ENCODE data around the gene PRR23E.
A peak's percentile ranks its signal among the peaks of the same experiment; 100 is the strongest.

PRR23E gene

DNA sequence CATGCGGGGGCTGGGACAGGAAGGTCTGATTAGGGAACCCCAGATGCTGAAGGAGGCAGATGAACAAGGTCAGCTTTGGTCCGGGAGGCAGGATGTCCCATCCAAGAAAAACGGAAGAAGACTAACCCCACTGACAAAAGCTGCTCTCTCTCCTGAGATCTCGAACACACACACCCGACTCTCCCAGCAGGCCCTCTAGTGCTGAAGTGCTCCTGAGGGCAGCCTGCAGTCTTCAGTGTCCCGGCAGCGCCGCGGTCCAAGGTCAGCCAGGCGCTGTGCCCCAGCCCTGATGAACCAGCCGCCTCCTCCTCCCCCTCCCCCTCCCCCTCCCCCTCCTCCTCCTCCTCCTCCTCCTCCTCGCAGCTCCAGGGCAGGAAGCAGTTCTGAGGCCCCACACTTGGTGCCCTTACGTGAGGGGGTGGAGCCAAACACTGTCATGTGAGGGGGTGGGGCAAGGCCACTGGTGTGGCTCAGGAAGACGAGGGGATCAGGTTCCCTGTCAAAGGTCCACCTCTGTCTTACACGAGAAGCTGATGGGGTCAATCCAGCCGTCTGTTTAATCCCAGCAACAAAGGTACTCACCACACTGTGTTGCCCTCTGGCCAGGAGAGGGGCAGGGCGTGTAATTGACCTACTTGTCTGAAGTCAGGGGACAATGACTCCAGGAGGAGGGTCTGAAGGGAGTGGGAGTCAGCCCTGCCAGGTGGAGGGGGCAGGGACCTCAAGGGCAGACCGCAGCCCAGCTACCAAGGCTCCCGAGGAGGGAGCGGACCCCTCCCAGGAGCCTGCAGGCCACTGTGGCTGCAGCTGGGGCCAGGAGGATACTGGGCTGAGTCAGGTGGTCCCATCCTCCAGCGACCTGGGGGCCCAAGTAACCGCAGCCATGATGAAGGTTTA, 34.3 kb downstream of the PRR23E start:
- Histone ChIP-seq H3K36me3 (ENCODE audit: control insufficient read depth, insufficient read depth, low read length) (no peaks in the 10 kb centered on the region), H3K9me3 (ENCODE audit: control insufficient read depth, insufficient read depth, low read length) (no peaks in the 10 kb centered on the region), H3K27me3 (ENCODE audit: control insufficient read depth, insufficient read depth, low read length) (no peaks in the 10 kb centered on the region), H3K4me3 (ENCODE audit: low read depth, low read length) (peak overlapping the region; percentile 26), H3K9ac (ENCODE audit: low read depth, low read length) (no peak overlapping the region), H3K4me1 (ENCODE audit: control insufficient read depth, insufficient read depth, low read length) (no peaks in the 10 kb centered on the region)

DNA sequence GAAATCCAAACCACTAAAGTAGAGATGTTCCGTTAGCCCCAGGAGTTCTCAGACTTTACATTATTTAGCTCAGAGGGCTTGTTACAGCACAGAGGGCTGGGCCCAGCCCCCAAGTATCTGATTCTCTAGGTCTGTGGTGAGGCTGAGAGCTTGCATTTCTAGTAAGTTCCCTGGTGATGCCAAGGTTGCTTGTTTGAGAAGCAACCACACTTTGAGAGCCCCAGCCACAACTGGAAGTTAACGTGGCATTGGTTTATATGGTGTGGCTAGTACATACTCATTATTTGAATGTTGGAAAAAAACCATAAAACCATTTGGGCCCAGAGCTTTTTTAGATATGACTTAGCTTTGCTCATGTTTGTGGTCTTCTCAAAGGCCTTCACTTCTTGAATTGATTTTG, 35.9 kb downstream of the PRR23E start:
- Histone ChIP-seq H3K4me3 (ENCODE audit: low read depth, low read length) (no peak overlapping the region), H3K4me1 (ENCODE audit: control insufficient read depth, insufficient read depth, low read length) (no peaks in the 10 kb centered on the region), H3K27me3 (ENCODE audit: control insufficient read depth, insufficient read depth, low read length) (no peaks in the 10 kb centered on the region), H3K36me3 (ENCODE audit: control insufficient read depth, insufficient read depth, low read length) (no peaks in the 10 kb centered on the region), H3K9me3 (ENCODE audit: control insufficient read depth, insufficient read depth, low read length) (no peaks in the 10 kb centered on the region), H3K9ac (ENCODE audit: low read depth, low read length) (no peak overlapping the region)

DNA sequence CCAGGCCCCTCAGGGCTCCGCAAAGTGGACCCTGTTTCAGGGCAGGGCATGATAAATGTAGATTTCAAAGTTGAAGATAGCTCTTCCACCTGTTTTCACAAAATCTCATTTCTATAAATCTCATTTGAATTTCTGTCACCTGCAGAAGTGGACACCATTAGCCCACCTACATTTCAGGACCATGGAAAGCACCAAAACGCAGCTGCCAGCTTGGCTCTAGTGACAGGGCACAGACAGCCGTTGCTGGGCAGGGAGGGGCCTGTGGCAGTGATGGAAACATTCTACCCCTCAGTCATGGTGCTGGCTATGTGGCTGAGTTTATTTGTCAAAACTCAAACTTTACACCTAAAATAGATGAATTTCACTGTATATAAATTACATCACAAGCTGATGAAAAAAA, 40.4 kb downstream of the PRR23E start:
- H3K27me3 ChIP-seq (ENCODE audit: control insufficient read depth, insufficient read depth, low read length), result no peaks in the 10 kb centered on the region
- H3K36me3 ChIP-seq (ENCODE audit: control insufficient read depth, insufficient read depth, low read length), result no peaks in the 10 kb centered on the region
- H3K4me3 ChIP-seq (ENCODE audit: low read depth, low read length), result no peak overlapping the region
- no peak overlapping the region for H3K9ac ChIP-seq (ENCODE audit: low read depth, low read length)
- H3K4me1 ChIP-seq (ENCODE audit: control insufficient read depth, insufficient read depth, low read length), result no peaks in the 10 kb centered on the region
- no peaks in the 10 kb centered on the region for H3K9me3 ChIP-seq (ENCODE audit: control insufficient read depth, insufficient read depth, low read length)

DNA sequence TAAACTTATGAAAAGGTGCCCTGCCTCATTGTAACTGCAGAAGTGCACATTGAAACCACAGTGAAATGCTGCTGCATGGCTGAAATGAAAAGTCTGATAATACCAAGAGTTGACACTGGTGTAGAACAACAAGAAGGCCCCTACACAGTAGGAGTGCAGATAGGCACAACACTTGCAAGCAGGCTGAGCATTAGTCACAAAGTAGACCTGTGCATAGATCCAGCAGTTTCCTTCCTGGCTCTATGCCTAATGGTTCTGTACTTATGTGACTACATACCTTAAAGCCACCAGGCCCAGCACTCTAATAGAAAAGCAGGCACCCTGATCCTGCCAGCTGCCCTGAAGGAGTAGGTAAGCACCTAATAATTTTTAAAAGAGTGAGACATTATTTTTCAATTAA, 41.8 kb downstream of the PRR23E start:
- H3K9ac ChIP-seq (ENCODE audit: low read depth, low read length), result no peak overlapping the region
- no peaks in the 10 kb centered on the region for H3K27me3 ChIP-seq (ENCODE audit: control insufficient read depth, insufficient read depth, low read length)
- no peaks in the 10 kb centered on the region for H3K9me3 ChIP-seq (ENCODE audit: control insufficient read depth, insufficient read depth, low read length)
- H3K4me1 ChIP-seq (ENCODE audit: control insufficient read depth, insufficient read depth, low read length), result no peaks in the 10 kb centered on the region
- no peak overlapping the region for H3K4me3 ChIP-seq (ENCODE audit: low read depth, low read length)
- H3K36me3 ChIP-seq (ENCODE audit: control insufficient read depth, insufficient read depth, low read length), result no peaks in the 10 kb centered on the region

DNA sequence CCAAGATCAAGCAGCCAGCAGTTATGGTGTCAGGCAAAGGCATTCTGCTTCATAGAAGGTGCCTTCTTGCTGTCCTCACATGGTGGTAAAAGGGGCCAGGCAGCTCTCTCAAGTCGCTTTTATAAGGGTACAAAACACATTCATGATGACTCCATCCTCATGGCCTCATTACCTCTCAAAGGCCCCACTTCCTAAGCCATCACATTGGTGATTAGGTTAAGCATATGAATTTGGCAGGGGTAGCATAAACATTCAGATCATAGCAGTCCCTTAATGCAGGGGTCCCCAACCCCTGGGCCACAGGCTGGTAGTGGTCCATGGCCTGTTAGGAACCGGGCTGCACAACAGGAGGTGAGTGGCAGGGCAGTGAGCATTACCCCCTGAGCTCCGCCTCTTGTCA, 42.8 kb downstream of the PRR23E start:
- H3K9ac ChIP-seq (ENCODE audit: low read depth, low read length), result no peak overlapping the region
- no peaks in the 10 kb centered on the region for H3K36me3 ChIP-seq (ENCODE audit: control insufficient read depth, insufficient read depth, low read length)
- no peak overlapping the region for H3K4me3 ChIP-seq (ENCODE audit: low read depth, low read length)
- no peaks in the 10 kb centered on the region for H3K27me3 ChIP-seq (ENCODE audit: control insufficient read depth, insufficient read depth, low read length)
- no peaks in the 10 kb centered on the region for H3K9me3 ChIP-seq (ENCODE audit: control insufficient read depth, insufficient read depth, low read length)
- no peaks in the 10 kb centered on the region for H3K4me1 ChIP-seq (ENCODE audit: control insufficient read depth, insufficient read depth, low read length)

DNA sequence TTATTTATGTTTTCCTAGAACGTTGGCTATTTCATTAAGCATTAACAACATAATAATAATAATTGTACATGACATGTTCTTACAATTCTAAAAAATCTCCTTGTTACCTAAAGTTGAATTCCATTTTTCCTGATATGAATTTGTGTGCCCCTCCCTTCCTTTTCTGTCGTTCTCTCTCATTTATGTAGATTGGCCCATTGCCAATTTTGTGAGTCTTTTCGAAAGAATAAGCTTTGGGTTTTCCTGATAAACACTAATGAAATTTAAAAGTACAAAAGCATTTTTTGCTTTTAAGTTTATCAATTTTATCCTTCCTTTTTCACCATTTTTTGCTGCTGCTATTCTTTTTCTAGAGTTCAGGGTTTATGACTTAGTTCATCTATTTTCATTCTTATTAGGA, 44.9 kb downstream of the PRR23E start:
- peaks cover 5% of the 10 kb centered on the region for H3K9me3 ChIP-seq (ENCODE audit: control insufficient read depth, insufficient read depth, low read length)
- no peaks in the 10 kb centered on the region for H3K27me3 ChIP-seq (ENCODE audit: control insufficient read depth, insufficient read depth, low read length)
- no peaks in the 10 kb centered on the region for H3K4me1 ChIP-seq (ENCODE audit: control insufficient read depth, insufficient read depth, low read length)
- no peak overlapping the region for H3K4me3 ChIP-seq (ENCODE audit: low read depth, low read length)
- no peak overlapping the region for H3K9ac ChIP-seq (ENCODE audit: low read depth, low read length)
- H3K36me3 ChIP-seq (ENCODE audit: control insufficient read depth, insufficient read depth, low read length), result no peaks in the 10 kb centered on the region

DNA sequence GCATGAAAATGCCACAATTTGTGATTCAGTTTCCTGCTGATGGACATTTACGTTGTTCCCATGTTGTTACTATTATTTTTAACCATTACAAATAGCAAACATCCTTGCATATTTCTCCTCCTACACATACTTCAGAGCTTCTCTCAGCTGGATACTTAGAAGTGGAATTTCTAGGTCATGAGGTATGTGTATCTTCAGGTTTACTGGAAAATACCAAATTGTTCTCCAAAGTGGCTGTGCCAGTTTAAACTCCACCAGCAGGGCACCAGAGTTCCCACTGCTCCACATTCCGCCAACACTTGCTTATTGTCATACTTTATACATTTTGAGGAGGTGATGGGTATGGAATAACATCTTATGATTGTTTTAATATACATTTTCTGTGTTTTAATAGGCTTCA, 45.7 kb downstream of the PRR23E start:
- peaks cover 5% of the 10 kb centered on the region for H3K9me3 ChIP-seq (ENCODE audit: control insufficient read depth, insufficient read depth, low read length)
- H3K9ac ChIP-seq (ENCODE audit: low read depth, low read length), result no peak overlapping the region
- H3K4me3 ChIP-seq (ENCODE audit: low read depth, low read length), result no peak overlapping the region
- no peaks in the 10 kb centered on the region for H3K36me3 ChIP-seq (ENCODE audit: control insufficient read depth, insufficient read depth, low read length)
- H3K4me1 ChIP-seq (ENCODE audit: control insufficient read depth, insufficient read depth, low read length), result no peaks in the 10 kb centered on the region
- H3K27me3 ChIP-seq (ENCODE audit: control insufficient read depth, insufficient read depth, low read length), result no peaks in the 10 kb centered on the region

DNA sequence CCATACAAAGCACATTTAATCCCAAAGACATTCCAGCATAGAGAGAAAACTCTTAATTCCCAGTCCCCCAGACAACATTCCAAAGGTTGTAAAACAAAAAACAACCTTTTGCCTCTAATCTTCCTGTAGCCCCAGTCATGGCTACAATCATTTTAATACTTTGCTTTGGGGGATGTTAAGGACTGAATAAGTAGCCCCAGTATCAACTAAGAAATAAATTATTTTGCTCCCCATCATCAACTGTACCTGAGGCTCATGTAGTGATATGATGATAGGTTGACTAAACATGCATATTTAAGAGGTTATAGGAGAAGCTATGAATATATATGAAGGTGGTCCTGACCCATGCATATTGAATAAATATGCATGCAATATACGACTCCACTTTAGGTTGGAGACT, 54.4 kb downstream of the PRR23E start:
- H3K4me1 ChIP-seq (ENCODE audit: control insufficient read depth, insufficient read depth, low read length), result no peaks in the 10 kb centered on the region
- H3K9me3 ChIP-seq (ENCODE audit: control insufficient read depth, insufficient read depth, low read length), result peaks cover 24% of the 10 kb centered on the region
- no peaks in the 10 kb centered on the region for H3K36me3 ChIP-seq (ENCODE audit: control insufficient read depth, insufficient read depth, low read length)
- H3K27me3 ChIP-seq (ENCODE audit: control insufficient read depth, insufficient read depth, low read length), result no peaks in the 10 kb centered on the region
- no peak overlapping the region for H3K9ac ChIP-seq (ENCODE audit: low read depth, low read length)
- H3K4me3 ChIP-seq (ENCODE audit: low read depth, low read length), result no peak overlapping the region
